Adrenal gland (tissue), 12 donors: ENCODE results near the gene EYS. TPM values are rescaled to one million over a fixed set of nuclear protein-coding genes. Genes with fewer than 3 reads are reported as not detected.

Experiments used
- DNase-seq, 7 donors: peaks; one replicate each; pipeline ENCODE4 v3.0.0-alpha.2; 2019 to 2020
- H3K27ac ChIP-seq, 5 donors: fragments of 200-600 bp; sonication (generic) in 4 of 5; 1 replicate in 3 of 5; 2 replicates in 2 of 5; pipeline versions ENCODE4 v1.5.1 to v1.8.0; 2016 to 2020; ENCODE audit warnings: mild to moderate bottlenecking in 1 of 5
- H3K27me3 ChIP-seq: fragments of 200-600 bp; 2 replicates; pipeline ENCODE4 v1.8.0; 2021
- H3K36me3 ChIP-seq, 2 donors: fragments of 200-600 bp; replicated peaks in 1 of 2; 1 replicate in 1 of 2; 2 replicates in 1 of 2; pipeline versions ENCODE4 v1.5.1 to v1.8.0; 2018 to 2022
- H3K4me1 ChIP-seq, 2 donors: fragments of 200-600 bp; replicated peaks in 1 of 2; 1 replicate in 1 of 2; 2 replicates in 1 of 2; pipeline versions ENCODE4 v1.5.1 to v1.8.0; 2018 to 2021
- H3K4me3 ChIP-seq, 4 donors: fragments of 200-600 bp; sonication (generic) in 3 of 4; one replicate each; pipeline ENCODE4 v1.5.1; 2016 to 2018
- H3K9me3 ChIP-seq, 3 donors: fragments of 200-600 bp; sonication (generic) in 1 of 3; replicated peaks in 1 of 3; 1 replicate in 2 of 3; 2 replicates in 1 of 3; pipeline versions ENCODE4 v1.5.1 to v1.8.0; 2016 to 2021
- POLR2A ChIP-seq, 2 donors: fragments of 450-650 bp; IDR thresholded peaks; one replicate each; pipeline ENCODE4 v1.6.1; 2017; ENCODE audit warnings: antibody characterized with exemption in 2 of 2, mild to moderate bottlenecking in 2 of 2, moderate library complexity in 1 of 2
- WGBS, 4 donors: extraction: QIAGEN DNeasy Blood & Tissue Kit in 2 of 4; methylation state at CpG; one replicate each; pipeline versions ENCODE4 v1.1.5 to v1.1.7; 2013 to 2017; 5-methylcytosine and 5-hydroxymethylcytosine counted together
- intact Hi-C, 2 donors: fragments of 100-400 bp; cut with DNase I; formaldehyde crosslinking; loops; one replicate each; pipeline versions ENCODE4 v1.14.1 to v1.15.0; 2022 to 2023
- polyA plus RNA-seq, 3 donors: library from polyadenylated mRNA; stranded (reverse); fragments of 200-250 nt in 2 of 3; fragments of 350-450 nt in 1 of 3; fragmentation: Illumina TruSeq in 1 of 3; extraction: RNeasy Lipid Tissue Mini Kit (QIAGEN cat#74804) in 1 of 3; gene quantifications; one replicate each; pipeline ENCODE4 v1.2.3, GENCODE V29; 2013 to 2014
- total RNA-seq, 9 donors: library from RNA; depleted of rRNA in 4 of 9; stranded (reverse); fragments of >200 nt in 4 of 9; fragments of 120-200 nt in 1 of 9; fragmentation: NEBNext Ultra II Directional in 1 of 9; extraction: Animal tissue kit (Norgen Biotek cat#: 25700) in 1 of 9; gene quantifications; one replicate each; pipeline versions ENCODE4 v1.1.0 to v1.2.4, GENCODE V29; 2013 to 2023
- TF ChIP-seq, protein P1 (sequence below), 6 experiments: fragments of 450-650 bp in 4 of 6; fragments of 200-600 bp in 2 of 6; sonication (generic) in 1 of 6; IDR thresholded peaks; 1 replicate in 5 of 6; 2 replicates in 1 of 6; pipeline versions ENCODE4 v1.5.1 to v1.8.0; 2016 to 2021; ENCODE audit warnings: antibody characterized with exemption in 6 of 6, mild to moderate bottlenecking in 2 of 6, moderate library complexity in 1 of 6
- donor health status: healthy with polysubstance abuse.
- donor health status: Bipolar disorder and iron deficiency.
- donor health status: DM: yes; HTN: yes; CAD: no.
- donor health status: DM: no; HTN: no; CAD: no.
- donor health status: DM: no; HTN: no; CAD: no.
- donor health status: DM: yes; HTN: yes; CAD: no.

Gene EYS
- total and polyA plus RNA-seq, 12 donors = 0.03 to 3.1 (median 0.18) TPM; not detected in 7

DNA sequence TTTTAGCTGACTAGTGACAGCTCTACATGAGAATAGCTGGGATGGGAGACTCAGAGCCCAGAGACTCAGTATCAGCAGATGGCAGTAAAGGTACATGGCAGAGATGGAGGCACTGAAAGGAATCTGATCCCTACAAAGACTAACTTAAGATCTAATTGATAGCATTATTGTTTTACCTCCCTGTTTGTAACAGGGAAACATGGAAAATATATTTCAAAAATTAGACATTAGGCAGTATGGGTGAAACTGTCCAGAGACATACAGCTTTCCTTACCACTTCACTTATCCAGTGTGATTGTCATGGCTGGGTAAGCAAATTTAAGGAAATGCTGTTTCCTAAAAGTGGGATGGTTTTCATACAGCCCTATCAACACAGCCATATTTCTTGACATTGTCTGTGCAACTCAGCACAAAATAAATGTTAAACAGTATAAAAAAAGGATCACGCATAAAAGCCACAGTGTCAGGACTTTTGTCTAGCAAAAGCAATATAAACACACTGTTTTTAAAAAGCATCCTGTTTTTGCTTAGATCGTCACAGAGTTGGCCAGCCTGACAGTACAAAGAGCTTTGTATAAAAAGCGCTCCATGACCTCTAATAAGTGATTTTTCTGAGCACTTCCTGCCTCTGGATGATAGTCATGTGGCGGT lies 1694.5 kb downstream of the EYS start:
- H3K9me3 ChIP-seq = no peaks in the 10 kb centered on the region
- H3K4me3 ChIP-seq = no peak overlapping the region
- no peaks in the 10 kb centered on the region for H3K36me3 ChIP-seq
- H3K4me1 ChIP-seq = no peaks in the 10 kb centered on the region
- WGBS, 4 donors = 35 to 51% (median 44%) methylated on average over 4 of the region's 4 CpGs
- no peaks in the 10 kb centered on the region for H3K27me3 ChIP-seq
- DNase-seq = no peak
- intact Hi-C loops = no loop called here
- TF ChIP-seq POLR2A (IDR thresholded peaks at IDR 0.05) = no peak
- TF ChIP-seq, protein P1, sequence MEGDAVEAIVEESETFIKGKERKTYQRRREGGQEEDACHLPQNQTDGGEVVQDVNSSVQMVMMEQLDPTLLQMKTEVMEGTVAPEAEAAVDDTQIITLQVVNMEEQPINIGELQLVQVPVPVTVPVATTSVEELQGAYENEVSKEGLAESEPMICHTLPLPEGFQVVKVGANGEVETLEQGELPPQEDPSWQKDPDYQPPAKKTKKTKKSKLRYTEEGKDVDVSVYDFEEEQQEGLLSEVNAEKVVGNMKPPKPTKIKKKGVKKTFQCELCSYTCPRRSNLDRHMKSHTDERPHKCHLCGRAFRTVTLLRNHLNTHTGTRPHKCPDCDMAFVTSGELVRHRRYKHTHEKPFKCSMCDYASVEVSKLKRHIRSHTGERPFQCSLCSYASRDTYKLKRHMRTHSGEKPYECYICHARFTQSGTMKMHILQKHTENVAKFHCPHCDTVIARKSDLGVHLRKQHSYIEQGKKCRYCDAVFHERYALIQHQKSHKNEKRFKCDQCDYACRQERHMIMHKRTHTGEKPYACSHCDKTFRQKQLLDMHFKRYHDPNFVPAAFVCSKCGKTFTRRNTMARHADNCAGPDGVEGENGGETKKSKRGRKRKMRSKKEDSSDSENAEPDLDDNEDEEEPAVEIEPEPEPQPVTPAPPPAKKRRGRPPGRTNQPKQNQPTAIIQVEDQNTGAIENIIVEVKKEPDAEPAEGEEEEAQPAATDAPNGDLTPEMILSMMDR (IDR thresholded peaks at IDR 0.05) = peak in 4 of 6 experiments; percentile 25 to 45 (median 37)
- H3K27ac ChIP-seq = no peak overlapping the region

DNA sequence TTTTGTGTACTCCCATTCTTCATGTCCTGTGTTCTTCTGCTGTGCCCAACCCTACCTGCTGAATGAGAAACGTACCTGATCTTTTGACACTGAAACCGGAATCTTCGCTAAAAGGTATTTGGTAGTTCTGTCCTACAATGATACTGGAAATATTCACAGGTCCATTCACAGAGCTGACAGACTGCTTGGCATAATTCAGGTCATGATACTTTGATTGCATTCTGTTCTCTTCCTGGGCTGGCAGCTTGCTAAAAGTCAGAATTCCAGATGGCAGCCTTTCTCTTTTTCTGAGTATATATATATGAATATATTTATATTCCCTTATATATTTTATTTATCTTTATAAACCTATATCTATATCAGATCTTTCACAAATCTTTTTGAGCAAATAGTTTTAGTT lies 1696.4 kb downstream of the EYS start:
- no peak for TF ChIP-seq POLR2A (IDR thresholded peaks at IDR 0.05)
- TF ChIP-seq, protein P1 (IDR thresholded peaks at IDR 0.05) = no peak
- intact Hi-C loops = no loop called here
- Histone ChIP-seq H3K4me1 (no peaks in the 10 kb centered on the region), H3K9me3 (no peaks in the 10 kb centered on the region), H3K27ac (no peak overlapping the region), H3K27me3 (no peaks in the 10 kb centered on the region), H3K4me3 (no peak overlapping the region), H3K36me3 (no peaks in the 10 kb centered on the region)
- no peak for DNase-seq
- WGBS, 4 donors = 78 to 85% (median 82%) methylated on average over 3 of the region's 3 CpGs

DNA sequence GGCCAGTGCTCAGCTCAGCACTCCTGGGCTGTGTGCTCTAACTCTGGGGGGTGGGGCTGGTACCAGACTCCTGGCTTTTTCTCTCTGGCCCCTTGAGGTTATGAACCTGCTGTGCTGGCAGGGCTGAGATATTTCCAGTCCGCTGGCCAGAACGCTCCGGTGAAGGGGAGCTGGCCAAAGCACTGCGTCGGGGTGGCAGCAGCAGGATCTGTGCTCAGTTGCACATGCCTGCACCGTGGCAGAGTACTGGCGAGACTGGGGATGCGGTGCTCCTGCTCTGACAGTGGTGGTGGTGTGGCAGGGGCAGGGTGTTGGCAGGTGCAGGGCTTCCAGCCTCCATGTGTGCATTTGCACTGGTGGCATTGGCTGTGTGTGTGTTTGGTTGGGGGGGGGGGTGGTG lies 1697.0 kb downstream of the EYS start:
- H3K27me3 ChIP-seq = no peaks in the 10 kb centered on the region
- no peak overlapping the region for H3K27ac ChIP-seq
- H3K4me1 ChIP-seq = no peaks in the 10 kb centered on the region
- no peak for TF ChIP-seq POLR2A (IDR thresholded peaks at IDR 0.05)
- TF ChIP-seq, protein P1 (IDR thresholded peaks at IDR 0.05) = no peak
- WGBS, 4 donors = 82 to 100% (median 87%) methylated on average over 7 to 8 of the region's 8 CpGs
- no peaks in the 10 kb centered on the region for H3K9me3 ChIP-seq
- H3K4me3 ChIP-seq = no peak overlapping the region
- H3K36me3 ChIP-seq = no peaks in the 10 kb centered on the region
- intact Hi-C loops = no loop called here
- no peak for DNase-seq

DNA sequence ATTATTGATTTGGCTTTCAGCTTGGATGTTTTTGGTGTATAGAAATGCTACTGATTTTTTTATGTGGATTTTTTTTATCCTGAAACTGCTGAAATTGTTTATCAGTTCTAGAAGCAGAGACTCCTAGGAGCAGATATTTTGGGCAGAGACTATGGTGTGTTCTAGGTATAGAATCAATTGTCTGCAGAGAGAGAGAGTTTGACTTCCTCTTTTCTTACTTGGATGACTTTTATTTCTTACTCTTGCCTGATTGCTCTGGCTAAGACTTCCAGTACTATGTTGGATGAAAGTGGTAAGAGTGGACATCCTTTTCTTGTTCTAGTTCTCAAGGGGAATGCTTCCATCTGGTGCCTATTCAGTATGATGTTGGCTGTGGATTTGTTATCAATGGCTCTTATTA lies 1700.8 kb downstream of the EYS start:
- Histone ChIP-seq H3K27ac (no peak overlapping the region), H3K27me3 (no peaks in the 10 kb centered on the region), H3K4me1 (no peaks in the 10 kb centered on the region), H3K4me3 (no peak overlapping the region), H3K36me3 (no peaks in the 10 kb centered on the region), H3K9me3 (no peaks in the 10 kb centered on the region)
- intact Hi-C loops = no loop called here
- TF ChIP-seq, protein P1 (IDR thresholded peaks at IDR 0.05) = no peak
- TF ChIP-seq POLR2A (IDR thresholded peaks at IDR 0.05) = no peak
- DNase-seq = no peak
